Colonic mucosa (tissue), 4 donors: Measurements from ENCODE around the gene ABHD5. TPM values are rescaled to one million over a fixed set of nuclear protein-coding genes. Genes with fewer than 3 reads are reported as not detected.

Experiments
- DNase-seq: peaks from one replicate; pipeline ENCODE4 v3.0.0-alpha.2; 2020
- H3K27ac ChIP-seq: fragments of 200-600 bp; one replicate; pipeline ENCODE4 v1.8.0; 2021
- H3K27me3 ChIP-seq: fragments of 200-600 bp; one replicate; pipeline ENCODE4 v1.8.0; 2021
- H3K36me3 ChIP-seq: fragments of 200-600 bp; one replicate; pipeline ENCODE4 v1.8.0; 2021
- H3K4me1 ChIP-seq: fragments of 200-600 bp; one replicate; pipeline ENCODE4 v1.8.0; 2021; ENCODE audit warnings: mild to moderate bottlenecking
- H3K4me3 ChIP-seq: fragments of 200-600 bp; one replicate; pipeline ENCODE4 v1.8.0; 2021
- H3K9ac ChIP-seq, 2 donors: one replicate each; pipeline ENCODE4 v1.7.0; 2013; ENCODE audit warnings: control low read depth in 2 of 2, low read depth in 2 of 2, low read length in 2 of 2
- H3K9me3 ChIP-seq: fragments of 200-600 bp; one replicate; pipeline ENCODE4 v1.8.0; 2021
- CTCF ChIP-seq: fragments of 200-600 bp; IDR thresholded peaks from one replicate; pipeline ENCODE4 v1.8.0; 2022; ENCODE audit warnings: antibody characterized with exemption, mild to moderate bottlenecking
- intact Hi-C: fragments of 100-400 bp; cut with DNase I; formaldehyde crosslinking; loops from one replicate; pipeline ENCODE4 v1.14.1; 2022
- total RNA-seq, 2 donors: library from RNA; stranded (reverse); fragmentation: NEBNext Ultra II Directional in 1 of 2; extraction: Animal tissue kit (Norgen Biotek cat#: 25700) in 1 of 2; gene quantifications; one replicate each; pipeline ENCODE4 v1.2.1, GENCODE V29; 2021
- donor health status: healthy.
- donor health status: DM: no; HTN: no; CAD: no.
- donor health status: DM: no; HTN: no; CAD: no.

ABHD5 gene
- total RNA-seq, 2 donors from 2014 or later = 24.0 to 25.2 TPM

- Histone ChIP-seq H3K27ac (no peak overlapping the region), H3K4me3 (no peak overlapping the region), H3K27me3 (no peaks in the 10 kb centered on the region), H3K9ac (no peak overlapping the region), H3K36me3 (no peaks in the 10 kb centered on the region), H3K9me3 (no peaks in the 10 kb centered on the region), H3K4me1 (no peaks in the 10 kb centered on the region)
- intact Hi-C loops = loop anchor here (10.0 kb wide), 1 partner anchor 222 kb away; no protein-coding TSS in a partner anchor
- DNase-seq = no peak
- TF ChIP-seq CTCF = no peak
These were observed 76.1 kb downstream of the ABHD5 start for GRCh38 chr3:43766672-43767465.

DNA sequence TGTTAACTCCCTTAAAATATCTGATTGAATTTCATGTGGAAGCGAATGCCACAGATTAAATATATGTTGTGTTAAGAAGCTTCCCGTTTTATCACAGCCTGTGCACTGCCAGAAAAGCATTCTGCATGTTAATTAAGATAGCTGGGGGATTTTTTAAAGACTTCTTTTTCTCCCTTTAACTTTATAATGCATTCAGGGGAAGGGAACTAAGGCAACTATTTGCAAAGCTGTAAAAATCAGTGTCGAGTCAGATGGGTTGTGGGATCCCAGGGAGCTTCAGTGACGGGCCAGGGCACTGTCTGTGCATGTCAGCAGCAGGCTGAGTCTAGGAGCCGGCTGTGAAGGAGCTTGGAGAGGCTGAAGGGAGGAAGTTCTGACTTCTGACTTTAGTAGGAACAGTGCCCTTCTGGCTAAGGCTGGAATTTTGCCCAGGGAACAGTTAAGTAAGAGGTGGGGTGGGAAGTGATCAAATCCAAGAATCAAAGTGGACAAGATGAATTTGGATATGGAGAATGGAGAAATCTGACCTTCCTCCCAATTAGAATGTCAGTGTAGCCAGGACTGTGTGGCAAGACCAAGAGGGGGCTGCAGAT is 77.7 kb downstream of the ABHD5 start:
- H3K4me3 ChIP-seq = no peak overlapping the region
- peak; percentile 37 for DNase-seq
- TF ChIP-seq CTCF = no peak
- no peaks in the 10 kb centered on the region for H3K36me3 ChIP-seq
- H3K9me3 ChIP-seq = no peaks in the 10 kb centered on the region
- H3K9ac ChIP-seq = no peak overlapping the region
- intact Hi-C loops = loop anchor here (10.0 kb wide), 1 partner anchor 224 kb away; no protein-coding TSS in a partner anchor
- H3K27ac ChIP-seq = no peak overlapping the region
- H3K4me1 ChIP-seq = no peaks in the 10 kb centered on the region
- no peaks in the 10 kb centered on the region for H3K27me3 ChIP-seq

GRCh38 chr3:43769097-43769884 is 78.6 kb downstream of the ABHD5 start:
- H3K4me1 ChIP-seq = no peaks in the 10 kb centered on the region
- peak; percentile 92 for TF ChIP-seq CTCF

GRCh38 chr3:43769885-43770425 is 79.2 kb downstream of the ABHD5 start:
- Histone ChIP-seq H3K27ac (peak overlapping the region; percentile 49), H3K4me1 (no peaks in the 10 kb centered on the region), H3K36me3 (no peaks in the 10 kb centered on the region), H3K4me3 (peak overlapping the region; percentile 16), H3K9ac (peak overlapping the region in 1 of 2 donors; percentile 32), H3K27me3 (no peaks in the 10 kb centered on the region), H3K9me3 (no peaks in the 10 kb centered on the region)
- no peak for TF ChIP-seq CTCF
- intact Hi-C loops = loop anchor here (10.0 kb wide), 2 partner anchors 225 to 425 kb away; no protein-coding TSS in a partner anchor
- DNase-seq = no peak

More at GRCh38 chr3:43769097-43769884, 78.6 kb downstream of the ABHD5 start:
- no peaks in the 10 kb centered on the region for H3K27me3 ChIP-seq
- DNase-seq = peak; percentile 99
- peak overlapping the region; percentile 16 for H3K4me3 ChIP-seq
- peak overlapping the region in 1 of 2 donors; percentile 32 for H3K9ac ChIP-seq
- intact Hi-C loops = loop anchor here (10.0 kb wide), 1 partner anchor 224 kb away; no protein-coding TSS in a partner anchor
- H3K9me3 ChIP-seq = no peaks in the 10 kb centered on the region
- peak overlapping the region; percentile 49 for H3K27ac ChIP-seq
- H3K36me3 ChIP-seq = no peaks in the 10 kb centered on the region
